Activated T-helper 9 cell treated with anti-CD3 and anti-CD28 coated beads, Interleukin-2, amount 50 U/mL, for 16 hours (primary cell): ENCODE results near the gene COL25A1.
"Not testable (repeated sequence)": the region's sequence is repeated elsewhere in the genome, so short reads cannot be mapped to it uniquely, and the experiment has no call there.

Experiments used
- DNase-seq: peaks from one replicate; pipeline ENCODE4 v3.0.0-alpha.2; 2020; ENCODE audit warnings: low read depth

Gene COL25A1

DNA sequence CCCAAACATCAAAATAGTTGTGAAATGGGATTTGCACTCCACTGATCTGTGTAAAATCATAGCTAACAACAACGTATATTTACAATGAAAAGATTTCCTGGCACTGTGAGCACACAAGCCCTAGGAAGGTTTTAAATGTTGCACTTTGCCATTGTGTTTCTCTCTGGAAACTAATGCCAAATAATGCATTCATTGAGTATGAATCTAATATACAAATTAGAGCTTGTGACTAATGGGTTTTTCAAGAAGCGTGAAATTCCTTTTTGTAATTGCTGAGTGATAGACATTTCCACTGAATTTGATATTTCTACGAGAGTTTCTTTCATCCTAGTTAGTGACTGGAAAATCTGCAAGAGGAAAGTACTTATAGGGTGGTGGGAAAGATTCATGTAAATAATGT is 135.9 kb downstream of the COL25A1 start:
- no peak for DNase-seq

DNA sequence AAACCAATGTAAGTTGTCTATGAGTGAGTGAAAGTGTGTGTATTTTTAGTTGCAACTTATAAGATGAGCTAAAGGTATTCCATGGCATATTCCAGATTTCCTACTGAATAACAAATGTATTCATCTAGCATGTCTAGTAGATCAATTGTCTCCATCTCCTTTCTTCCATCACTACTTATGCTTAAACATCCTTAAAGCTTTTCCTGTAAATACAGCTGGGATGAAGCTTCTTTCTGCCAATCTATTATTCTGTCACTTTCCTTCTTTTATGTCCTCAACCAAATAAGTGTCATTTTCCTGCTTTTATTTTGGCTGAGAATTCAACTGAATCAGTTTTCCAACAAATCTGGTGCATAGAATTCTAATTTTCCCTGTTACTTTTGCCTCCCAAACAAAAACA is 136.3 kb downstream of the COL25A1 start:
- DNase-seq = no peak

DNA sequence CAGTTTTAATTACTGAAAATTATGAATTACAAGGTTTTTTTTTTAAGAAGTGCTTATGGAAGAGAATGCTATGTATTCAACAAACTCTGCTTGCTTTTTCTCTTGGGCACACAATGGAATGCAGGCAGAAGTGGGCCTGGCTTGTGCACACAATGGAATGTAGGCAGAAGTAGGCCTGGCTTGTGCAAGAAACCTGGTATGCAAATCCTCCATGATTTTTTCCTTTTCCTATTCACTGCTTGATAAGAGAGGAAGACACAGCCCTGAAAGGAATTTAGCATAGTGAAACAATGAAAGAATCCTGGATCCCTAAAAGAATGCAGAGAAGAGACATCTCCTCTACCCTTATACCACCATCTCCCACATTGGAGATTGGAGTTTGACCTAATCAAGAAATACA is 138.4 kb downstream of the COL25A1 start:
- DNase-seq = no peak

DNA sequence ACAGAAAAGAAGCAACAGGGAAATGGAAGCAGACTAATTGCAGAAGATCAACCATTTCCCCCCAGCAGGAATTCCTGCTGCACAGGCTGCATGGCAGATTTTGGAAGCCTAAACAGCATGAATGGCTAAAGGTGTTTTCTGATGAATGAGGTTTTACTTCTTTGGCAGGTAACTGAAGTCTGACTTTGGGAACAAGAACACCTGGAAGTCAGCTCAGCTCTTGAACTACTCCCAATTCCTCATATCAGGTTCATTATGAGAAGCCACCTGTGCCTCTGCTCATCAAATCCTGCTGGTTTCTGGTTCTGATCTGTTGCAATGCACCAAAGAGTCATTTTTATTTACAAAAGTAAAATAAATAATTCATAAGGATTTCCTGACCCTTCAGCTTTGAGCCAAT is 139.0 kb downstream of the COL25A1 start:
- no peak for DNase-seq

DNA sequence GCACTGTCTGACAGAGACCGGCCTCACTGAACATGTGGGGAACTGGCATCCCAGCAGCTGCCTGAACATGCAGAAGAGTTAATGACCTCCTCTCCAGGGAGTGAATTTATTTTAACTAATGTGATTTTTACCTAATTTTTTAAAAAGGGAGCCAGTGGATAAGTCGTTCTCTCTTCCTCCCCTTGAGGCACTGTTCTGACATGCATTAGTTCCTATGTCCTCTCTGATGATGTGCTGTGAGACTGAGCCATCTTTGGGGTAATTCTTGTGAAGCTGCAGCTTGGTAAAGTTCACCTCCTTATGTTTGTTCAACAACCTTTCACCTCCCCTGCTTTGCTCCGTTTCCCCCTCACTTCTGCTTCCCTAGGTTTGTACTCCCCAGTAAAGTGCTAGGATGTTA is 139.7 kb downstream of the COL25A1 start:
- no peak for DNase-seq

DNA sequence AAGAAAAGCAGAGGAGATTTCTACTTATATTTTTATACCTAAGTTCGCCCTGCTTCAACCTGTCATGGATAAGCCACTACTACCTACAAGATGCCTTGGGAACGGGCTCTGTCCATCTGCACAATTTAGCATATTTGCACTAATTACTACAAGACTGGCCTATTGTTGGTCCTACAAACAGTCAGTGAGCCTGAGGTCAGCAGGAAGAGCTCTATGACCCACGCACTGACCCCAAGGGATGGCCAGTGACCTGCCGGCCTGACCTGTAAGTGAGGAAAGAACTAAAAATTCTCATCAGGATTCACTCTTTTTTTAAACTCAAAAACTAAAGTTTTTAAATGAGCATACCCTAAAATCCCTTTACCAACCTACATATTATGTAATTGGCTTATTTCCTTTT is 142.0 kb downstream of the COL25A1 start:
- no peak for DNase-seq

DNA sequence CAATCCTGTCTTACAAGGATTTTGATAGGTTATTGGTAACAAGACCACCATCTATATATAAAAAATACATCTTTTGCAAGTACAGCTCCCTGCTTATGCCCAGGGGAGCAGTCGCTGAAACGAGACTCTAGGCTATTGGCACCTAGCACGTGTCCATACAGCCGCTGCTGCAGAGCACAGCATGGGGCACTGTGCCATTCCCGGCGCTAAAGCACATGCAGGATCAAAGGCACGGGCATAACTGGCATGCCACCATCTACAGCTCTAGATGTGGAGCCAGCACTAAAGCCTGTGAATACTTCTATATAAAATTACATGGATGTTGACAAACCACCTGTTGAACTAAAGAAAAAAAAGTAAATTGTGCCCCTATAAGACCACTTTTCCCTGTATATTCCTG is 144.8 kb downstream of the COL25A1 start:
- DNase-seq = no peak

DNA sequence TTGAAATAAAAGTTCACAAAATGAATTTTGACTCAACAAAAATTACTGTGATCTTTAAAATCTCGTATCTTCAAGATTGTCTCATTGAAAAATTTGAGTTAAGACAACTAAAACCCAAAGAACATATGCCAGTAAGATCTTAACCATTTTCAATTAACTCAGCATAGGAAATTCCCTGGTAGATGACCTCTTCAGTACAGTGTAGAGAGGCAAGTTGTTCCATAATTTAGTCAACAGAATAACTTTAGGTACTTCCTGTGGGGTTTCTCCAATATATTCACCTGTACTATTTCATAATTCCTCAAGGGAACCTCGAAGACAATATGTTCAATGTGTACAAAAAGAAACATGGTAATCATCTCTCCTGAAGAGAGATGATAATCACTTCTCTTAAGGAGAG is 145.3 kb downstream of the COL25A1 start:
- no peak for DNase-seq

DNA sequence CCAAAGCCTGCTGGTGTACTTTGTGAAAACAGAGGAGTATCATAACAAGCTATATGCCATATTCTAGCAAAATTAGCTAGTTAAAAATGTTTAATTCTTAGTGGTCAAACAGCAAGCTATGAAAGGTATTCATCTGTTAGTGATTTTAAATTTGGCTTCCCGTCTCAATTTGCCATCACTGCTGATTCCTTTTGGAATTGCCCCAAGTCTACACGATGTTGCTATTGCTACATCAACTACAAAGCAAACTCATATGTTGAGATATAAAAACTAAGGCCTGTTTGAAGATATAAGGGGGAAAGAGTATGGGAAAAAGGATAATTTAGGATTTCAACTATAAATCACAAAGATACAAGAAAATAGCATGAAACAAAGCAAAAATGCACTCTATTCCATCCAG is 146.1 kb downstream of the COL25A1 start:
- DNase-seq = no peak

DNA sequence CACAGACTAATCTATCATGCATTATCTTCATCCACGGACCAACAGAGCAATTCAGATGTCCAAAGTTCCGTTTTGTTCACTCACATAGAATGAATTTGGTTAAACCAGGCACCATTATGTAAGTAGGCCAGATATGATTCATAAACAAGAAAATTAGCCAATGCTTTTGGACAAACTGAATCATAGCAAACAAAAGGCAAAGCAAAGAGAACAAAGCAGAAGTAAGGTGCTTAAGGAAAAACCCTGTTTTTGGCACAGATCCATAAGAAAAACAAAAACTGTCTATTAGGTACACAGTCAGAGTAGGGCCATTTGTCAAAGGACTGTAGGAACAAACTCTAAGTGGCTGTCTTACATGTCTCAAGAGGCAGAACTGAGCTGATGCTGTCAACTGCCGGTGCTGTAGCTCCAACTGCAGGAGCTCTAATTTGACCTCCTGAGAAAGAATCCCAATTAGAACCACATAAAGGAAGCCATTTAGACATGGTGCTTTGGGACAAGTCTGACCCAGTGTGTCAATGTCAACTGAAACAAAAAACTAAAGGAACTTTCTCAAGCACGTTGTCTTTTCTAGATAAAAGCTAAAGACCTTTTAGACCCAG is 146.7 kb downstream of the COL25A1 start:
- DNase-seq = no peak

DNA sequence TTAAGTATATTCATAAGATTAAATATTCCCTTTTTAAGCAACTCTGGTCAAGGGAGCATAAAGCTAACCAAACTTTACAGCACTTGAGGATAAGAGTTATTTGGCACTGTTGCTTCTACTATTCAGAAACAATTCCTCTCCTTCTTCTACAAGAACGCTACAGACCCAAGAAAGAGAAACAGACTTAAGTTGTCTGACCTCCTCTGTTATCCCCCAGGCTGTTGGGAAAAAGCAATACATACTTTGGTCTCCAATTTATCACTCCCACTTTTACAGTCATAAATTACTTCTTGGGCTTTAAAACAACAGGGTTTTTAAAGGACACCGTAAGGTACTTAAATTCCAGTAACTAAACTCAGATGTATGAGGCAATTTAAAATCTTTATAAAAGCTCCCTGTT is 147.4 kb downstream of the COL25A1 start:
- no peak for DNase-seq

DNA sequence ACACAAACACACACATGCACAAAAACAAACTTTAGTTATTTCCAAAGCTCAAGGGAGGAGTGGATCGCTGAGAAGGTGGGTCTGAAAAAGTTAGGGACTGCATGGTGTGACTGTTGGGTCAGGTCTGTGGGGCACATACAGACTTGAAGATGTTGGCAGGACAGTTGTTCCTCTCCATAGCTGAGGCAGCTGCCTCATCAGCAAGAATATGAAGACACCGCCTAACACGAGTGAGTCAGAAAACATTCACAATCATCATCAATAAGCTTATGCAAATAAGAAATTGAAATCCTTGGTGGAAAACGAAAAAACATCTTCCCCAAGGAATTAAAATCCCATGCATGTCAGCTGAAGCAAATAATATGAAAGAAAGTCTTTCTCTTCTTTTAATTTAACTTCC is 148.0 kb downstream of the COL25A1 start:
- DNase-seq = no peak

DNA sequence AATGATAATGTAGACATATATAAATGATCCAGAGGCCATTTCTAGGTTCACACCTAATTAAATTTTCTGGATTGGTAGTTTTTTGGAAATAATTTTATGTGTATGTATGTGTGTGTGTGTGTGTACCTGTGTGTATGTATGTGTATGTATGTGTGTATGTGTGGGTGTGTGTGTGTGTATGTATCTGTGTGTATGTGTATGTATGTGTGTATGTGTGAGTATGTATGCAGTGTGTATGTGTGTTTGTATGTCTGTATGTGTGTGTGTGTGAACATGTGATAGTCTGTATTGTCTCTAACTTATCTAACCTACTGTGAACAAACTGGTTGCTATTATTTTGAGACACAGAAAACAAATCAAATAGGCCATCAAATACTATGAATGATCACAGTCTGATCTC is 152.6 kb downstream of the COL25A1 start:
- no peak for DNase-seq

DNA sequence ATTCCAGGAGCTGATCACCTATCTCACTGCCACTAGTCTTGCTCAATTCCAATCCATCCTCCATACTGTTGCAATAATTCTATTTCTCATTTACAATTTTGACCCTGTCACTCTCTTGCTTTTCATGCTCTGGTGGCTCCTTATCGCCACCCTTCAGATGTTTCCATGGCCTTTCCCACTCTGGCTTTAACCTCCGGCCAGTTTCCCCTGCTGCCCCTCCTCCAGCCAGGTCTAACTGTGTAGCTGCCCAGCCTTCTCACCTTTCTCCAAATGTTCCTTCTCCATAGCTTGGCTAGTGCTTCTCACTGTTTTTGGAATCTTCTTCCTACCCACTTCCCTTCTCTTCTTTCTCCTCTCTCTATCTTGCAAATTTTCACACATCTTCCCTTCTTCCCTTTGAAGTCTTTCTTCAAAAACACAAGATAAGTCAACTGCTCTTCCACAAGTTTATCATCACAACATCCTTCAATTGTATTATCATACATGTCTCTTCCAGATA is 153.8 kb downstream of the COL25A1 start:
- DNase-seq = no peak

DNA sequence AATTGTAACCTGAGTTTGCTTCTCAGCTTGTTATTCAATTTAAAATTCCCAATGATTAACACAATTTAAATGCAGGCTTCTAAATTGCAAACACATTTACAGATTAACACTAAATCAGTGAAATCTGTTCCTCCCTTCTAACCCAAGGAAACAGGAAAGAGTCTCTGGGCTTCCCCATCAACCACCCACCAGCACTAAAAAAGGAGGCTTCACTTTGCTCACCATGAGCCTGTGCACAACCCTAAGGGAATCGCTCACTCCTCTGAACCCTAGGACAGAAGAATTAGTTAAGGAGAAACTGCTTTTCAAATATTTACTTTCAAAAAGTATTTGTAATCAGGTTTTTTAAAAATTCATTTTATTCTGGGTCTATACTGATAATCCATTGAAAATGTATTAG is 155.3 kb downstream of the COL25A1 start:
- no peak for DNase-seq

DNA sequence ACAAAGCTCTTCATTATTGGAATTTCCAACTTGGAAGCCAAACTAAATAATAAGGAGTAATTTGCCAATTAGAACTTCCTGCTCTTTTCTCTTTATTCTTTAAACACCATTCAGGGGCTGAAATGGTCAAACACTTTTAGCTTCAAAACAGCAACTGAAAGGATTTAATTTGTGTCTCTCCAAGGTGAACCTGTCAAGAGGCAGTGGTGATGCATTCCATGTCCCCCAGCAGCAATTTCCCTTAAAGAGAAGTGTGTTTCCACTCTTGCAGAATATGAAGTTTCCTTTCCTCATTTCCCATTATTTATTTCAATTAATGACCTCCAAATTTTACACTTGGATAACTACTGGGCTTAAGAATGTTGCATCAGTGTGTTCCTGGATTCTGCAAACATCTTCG is 156.0 kb downstream of the COL25A1 start:
- DNase-seq = no peak

DNA sequence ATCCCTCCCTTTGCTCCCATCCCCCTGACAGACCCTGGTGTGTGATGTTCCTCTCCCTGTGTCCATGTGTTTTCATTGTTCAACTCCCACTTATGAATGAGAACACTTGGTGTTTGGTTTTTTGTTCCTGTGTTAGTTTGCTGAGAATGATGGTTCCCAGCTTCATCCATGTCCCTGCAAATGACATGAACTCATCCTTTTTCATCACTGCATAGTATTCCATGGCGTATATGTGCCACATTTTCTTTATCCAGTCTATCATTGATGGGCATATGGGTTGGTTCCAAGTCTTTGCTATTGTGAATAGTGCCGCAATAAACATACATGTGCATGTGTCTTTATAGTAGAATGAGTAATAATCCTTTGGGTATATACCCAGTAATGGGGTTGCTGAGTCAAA is 164.3 kb downstream of the COL25A1 start:
- DNase-seq = not testable (repeated sequence)

DNA sequence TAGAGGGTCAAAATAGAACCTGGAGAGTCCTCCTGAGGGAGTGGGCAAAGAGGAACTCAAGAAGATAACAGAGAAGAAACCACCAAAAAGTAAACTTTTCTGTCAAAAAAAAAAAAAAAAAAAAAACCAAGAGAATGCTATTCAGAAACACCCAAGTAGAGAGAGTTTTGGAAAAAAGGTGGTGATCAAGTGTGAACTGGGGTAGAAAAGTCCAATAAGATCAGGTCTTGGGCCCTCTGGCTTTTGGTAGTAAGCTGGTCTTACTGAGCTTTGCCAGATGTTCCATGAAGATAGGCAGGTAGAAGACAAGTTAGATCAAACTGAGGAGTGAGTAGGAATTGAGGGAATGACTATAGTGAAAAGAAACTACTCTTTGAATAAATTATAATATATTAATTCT is 167.5 kb downstream of the COL25A1 start:
- no peak for DNase-seq

DNA sequence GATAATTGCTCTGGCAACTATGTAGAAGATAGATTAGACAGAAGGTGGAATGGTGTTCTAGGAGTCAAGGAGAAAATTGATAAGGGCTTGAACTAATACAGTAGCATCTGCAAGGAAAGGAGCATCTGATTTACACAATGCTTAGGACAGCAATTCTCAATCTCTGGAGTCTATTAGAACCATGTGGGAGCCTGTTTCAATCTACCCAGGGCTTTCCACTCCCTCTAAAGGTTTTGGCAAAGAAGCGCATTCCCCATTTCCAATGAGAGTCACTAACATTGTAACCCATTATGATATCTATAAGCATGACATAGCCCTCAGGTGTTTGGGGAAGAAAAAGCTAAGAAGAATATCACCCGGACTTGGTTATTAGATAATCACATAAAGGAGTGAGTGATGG is 168.2 kb downstream of the COL25A1 start:
- no peak for DNase-seq

DNA sequence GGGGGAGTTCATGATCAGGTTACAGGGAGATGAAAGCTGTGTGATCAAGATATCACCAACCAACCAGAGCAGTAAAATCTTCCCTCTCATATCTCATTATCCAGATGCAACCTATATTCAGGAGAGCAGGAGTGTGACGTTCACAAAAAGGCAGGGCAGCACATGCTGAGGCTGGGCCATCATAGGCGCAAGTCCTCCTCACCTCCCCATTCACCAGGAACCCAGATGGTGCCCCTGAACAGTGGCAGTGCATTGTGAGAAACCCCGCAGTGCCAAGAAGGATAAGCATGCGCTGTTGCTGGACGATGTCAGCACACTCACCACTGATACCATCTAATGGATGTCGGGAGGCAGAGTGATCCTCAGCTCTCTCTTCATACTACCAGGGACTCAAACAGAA is 170.9 kb downstream of the COL25A1 start:
- DNase-seq = no peak

DNA sequence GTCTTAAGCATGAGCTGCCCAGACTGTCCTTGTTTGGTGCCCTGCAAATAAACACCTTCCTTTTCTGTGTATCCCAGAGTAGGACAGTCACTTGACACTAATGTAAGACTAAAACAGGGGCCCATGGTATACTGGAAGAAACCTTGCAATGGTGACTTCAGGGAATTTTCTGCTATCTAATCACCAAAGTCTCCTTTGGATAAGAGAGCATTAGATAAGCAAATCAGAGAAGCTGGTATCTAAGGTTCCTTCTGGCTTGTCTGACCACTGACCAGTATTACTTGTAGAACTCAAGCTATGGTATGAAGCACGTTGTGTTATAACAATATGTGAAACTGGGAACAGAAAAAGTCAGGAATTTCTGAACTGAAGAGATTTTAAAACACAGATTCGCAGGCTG is 173.9 kb downstream of the COL25A1 start:
- no peak for DNase-seq

DNA sequence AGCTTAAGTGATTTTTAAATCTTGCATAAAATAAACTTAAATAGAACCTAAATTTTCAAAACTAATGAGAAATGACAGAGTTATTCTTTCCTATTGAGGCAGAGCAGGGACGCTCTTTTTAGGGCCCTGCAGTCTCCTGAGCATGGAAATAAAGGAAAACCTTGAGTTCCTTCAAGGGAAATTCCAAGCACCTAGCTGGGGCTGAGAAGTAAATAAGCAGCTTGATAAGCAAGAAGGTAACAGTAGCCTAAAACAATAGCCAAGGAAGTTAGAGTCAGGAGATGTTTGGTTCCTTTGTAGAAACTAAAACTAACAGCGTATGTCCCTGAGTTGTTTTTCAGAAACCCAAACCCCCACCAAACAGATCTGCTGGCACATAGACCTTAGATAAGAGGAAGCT is 174.6 kb downstream of the COL25A1 start:
- no peak for DNase-seq

DNA sequence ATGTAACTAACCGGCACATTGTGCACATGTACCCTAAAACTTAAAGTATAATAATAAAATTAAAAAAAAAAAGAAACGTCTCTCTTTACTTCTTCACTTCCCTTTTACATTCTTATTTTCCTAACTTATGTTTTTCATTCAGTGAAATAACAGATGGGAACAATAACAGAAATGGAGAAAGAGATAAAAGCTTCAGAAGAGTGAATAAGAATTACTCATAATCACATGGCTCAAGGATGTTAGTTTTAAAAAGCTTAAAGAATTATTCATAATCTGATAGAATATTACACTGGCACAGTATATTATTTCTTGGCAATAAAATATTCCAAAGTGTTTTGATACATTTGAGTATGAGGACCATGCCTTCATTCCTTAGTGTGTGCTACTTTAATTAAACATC is 175.6 kb downstream of the COL25A1 start:
- no peak for DNase-seq

DNA sequence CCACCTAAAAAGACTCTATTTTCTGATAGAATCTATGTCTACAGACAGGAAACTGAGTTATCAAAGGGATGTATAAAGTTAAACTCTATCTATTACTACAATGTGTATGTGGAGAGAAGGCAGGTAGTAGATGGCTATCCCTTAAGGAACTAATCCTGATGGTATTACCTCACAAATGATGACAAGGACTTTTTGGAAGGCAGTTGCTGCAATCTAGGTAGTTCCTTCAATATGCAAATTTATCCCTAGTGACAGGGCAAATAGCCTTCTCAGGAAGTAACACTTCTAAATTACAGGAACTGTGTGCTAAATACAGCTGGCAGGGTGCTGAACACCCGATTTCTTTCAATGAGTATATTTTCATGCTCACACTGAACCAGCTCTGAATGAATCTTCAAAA is 177.4 kb downstream of the COL25A1 start:
- no peak for DNase-seq

DNA sequence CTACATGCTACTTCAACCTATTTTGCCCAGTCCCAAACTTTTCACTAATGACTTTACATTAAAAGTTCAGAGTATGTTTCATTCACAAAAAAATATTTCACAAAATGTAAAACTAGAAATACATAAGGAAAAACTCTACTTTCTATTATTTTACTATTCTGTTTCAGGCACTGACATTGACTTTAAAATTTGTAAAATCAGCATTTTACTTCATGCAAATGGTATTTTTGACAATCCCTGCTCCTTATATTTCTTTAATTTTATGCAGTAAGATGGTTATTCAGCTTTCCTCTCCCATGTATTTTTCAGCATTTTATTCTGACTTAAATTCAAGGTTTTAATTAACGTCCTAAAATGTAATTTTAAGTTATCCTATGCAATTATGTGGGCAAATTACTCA is 178.5 kb downstream of the COL25A1 start:
- no peak for DNase-seq
